GM21526 (cell line): Measurements from ENCODE around the gene DOK7.
"Not testable (repeated sequence)": the region's sequence is repeated elsewhere in the genome, so short reads cannot be mapped to it uniquely, and the experiment has no call there.

Source experiments
- ATAC-seq: cut with Tn5 transposase; IDR thresholded peaks from one replicate; pipeline ENCODE4 v1.9.1; 2021; ENCODE audit warnings: moderate library complexity; ENCODE audit not compliant: unreplicated experiment, low FRiP score

DOK7 gene

GRCh38 chr4:3459156-3459555, 4.0 kb upstream of the DOK7 start:
- not testable (repeated sequence) for ATAC-seq

- ATAC-seq: no peak
Measured at GRCh38 chr4:3460926-3461325, 2.2 kb upstream of the DOK7 start.

DNA sequence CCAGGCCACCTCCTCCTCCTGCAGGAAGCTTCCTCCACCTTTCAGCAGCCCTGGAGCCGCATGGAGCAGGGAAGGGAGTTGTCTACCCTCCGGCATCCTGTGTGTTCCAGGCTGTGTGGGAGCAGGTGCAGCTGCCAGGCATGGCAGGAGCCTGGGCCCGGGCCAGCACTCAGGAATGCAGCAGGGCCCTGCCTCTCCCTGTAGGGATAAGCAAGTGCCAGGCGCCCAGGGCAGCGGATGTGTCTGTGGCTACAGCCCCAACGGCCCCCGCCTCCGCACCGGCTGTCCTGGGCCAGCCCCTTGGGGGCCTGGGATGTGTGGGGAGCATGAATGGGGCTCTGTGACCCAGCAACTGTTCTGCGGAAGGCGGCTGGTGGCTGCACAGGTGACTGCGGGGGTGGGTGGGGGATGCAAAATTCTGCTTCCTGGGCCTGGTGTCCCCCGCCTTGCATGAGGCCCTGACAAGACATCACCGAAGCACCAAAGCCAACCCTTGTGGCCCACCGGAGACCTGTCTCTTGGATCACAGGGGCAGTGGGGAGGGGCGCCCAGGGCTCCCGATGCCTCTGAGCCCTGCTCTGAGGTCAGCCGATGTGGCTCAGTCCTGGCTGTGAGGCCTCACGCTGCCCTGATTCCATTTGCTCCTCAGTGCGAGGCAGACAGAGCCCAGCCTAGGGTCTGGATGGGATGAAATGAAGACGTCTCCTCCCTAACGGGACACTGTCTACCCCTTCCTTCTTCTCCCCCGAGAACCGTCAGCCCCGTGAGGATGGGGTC, 1.4 kb upstream of the DOK7 start:
- no peak for ATAC-seq

GRCh38 chr4:3462321-3462789, 751 bp upstream of the DOK7 start:
- ATAC-seq: no peak

- ATAC-seq: no peak
Measured at GRCh38 chr4:3463556-3464348, 646 bp downstream of the DOK7 start.

- ATAC-seq: no peak
Measured at GRCh38 chr4:3464349-3464905, 1.3 kb downstream of the DOK7 start.

- ATAC-seq: no peak
Measured at GRCh38 chr4:3464911-3465697, 2.0 kb downstream of the DOK7 start.

- ATAC-seq: no peak
Measured at GRCh38 chr4:3465698-3466671, 2.9 kb downstream of the DOK7 start.

DNA sequence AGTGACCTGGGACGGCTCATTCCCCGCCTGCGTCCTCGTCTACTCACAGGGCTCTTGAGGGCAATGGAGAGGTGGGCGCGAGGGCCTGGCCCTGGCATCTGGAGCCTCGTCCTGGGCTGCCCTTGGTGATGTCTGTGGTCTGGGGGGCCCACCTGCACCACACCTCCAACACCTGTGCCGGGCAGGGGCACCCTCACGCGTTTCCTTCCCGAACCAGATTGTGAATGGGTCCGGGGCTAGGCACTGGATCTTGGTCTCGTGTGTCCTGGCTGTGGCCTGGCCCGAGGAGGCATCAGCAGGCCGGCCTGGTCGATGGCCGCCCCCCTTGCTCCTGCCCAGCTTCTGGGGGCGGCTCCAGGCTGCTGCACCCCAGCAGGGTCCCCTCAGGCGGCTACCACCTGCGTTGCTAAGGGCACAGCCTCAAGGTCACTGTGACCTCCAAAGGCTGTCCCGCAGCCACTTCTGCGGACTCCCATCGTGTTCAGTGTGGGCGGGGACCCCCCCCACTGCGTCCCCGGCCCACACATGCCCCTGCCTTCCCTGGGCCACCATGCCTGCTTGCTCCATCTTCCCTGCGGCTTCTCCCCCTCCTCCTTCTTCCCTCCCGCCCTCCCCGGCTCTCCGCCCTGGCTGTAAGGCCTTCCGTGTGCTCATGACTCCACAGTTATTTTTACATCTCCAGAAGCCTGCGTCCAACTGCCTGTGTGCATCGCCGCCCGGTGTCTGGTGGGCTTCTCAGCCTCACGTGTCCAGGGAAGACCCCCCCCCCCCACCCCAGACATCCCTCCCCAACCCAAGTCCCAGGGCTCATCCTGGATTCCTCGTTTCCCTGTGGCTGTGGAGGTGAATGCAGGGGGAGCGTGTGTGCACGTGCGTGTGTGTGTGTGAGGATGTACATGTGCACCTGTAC, 3.8 kb downstream of the DOK7 start:
- ATAC-seq: no peak

GRCh38 chr4:3467601-3468031, 4.5 kb downstream of the DOK7 start:
- no peak for ATAC-seq

DNA sequence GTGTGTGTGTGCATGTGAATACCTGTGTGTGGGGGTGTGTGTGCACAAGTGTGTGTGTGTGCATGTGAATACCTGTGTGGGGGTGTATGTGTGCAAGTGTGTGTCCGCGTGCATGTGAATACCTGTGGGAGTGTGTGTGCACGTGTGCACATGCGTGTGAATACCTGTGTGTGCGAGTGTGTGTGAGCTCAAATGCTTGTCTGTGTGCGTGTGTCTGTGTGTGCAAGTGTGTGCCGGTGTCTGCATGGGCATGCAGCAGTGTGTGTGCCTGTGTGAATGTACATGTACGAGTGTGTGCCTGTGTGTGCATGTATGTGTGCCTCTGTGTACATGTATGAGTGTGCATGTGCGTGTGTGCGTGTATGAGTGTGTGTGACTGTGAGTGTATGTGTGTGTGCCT, 5.0 kb downstream of the DOK7 start:
- ATAC-seq: no peak

DNA sequence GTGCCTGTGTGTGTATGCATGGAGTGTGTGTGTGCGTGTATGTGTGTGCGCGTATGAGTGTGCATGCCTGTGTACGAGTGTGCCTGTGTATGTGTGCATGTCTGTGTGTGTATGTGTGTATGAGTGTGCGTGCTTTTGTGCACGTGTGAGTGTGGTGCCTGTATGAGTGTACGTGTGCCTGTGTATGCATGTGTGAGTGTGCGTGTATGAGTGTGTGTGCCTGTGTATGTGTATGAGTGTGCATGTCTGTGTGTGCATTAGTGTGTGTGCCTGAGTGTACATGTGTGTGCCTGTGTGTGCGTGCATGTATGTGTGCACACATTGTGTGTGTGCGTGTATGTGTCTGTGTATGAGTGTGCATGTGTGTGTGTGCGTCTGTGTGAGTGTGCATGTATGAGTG, 5.7 kb downstream of the DOK7 start:
- ATAC-seq: no peak

GRCh38 chr4:3469386-3470243, 6.5 kb downstream of the DOK7 start:
- no peak for ATAC-seq

- no peak for ATAC-seq
Measured at GRCh38 chr4:3470244-3471097, 7.4 kb downstream of the DOK7 start.

DNA sequence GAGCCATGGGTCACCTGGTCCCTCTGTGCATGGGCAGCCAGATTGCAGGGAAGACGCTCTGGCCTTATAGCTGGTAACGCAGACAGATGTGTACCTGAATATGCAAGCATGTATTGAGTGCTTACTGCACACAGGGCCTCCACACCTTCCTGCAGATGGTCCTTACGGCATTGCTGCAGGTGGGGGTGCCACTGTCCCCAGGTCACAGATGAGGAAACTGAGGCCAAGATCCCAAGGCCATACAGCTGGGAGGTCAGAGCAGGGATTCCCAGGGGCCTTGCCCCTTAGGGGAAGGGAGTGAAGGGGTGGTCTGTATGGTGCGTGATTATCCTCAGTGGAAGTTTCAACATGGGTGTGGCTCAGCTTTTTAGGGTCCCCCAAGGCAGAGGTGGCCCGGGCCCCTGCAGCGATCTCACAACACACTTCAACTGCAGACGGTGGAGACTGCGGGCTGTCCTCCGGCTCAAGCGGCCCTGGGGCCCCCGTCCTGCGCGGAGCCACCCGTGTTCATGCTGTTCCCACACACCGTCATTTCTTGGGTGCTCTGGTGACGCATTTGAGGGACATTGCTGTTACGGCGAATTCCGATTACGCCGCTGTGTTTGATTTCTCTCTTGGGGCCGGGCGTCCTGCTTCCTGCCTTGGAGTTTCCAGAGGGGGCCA, 8.1 kb downstream of the DOK7 start:
- ATAC-seq: no peak

- no peak for ATAC-seq
Measured at GRCh38 chr4:3471886-3472285, 8.8 kb downstream of the DOK7 start.
